Measurements from ENCODE around the gene METAP1.

GRCh38 chr4:99043346-99043745, 47.8 kb downstream of the METAP1 start:
- no peak for TF ChIP-seq CTCF (conservative IDR thresholded peaks at IDR 0.05)
- no peak for TF ChIP-seq ZFX (IDR thresholded peaks at IDR 0.05)

All from C4-2B (cell line).